PFSK-1 (cell line): ENCODE results near the gene ANGEL2.

Experiments
- POLR2AphosphoS5 ChIP-seq: IDR thresholded peaks from 2 replicates; pipeline ENCODE4 v1.6.1; 2012; ENCODE audit warnings: low read depth, mild to moderate bottlenecking, control low read depth, low read length, moderate library complexity
- TAF1 ChIP-seq: IDR thresholded peaks from 2 replicates; pipeline ENCODE4 v1.6.1; 2012; ENCODE audit warnings: low read length, control low read depth, borderline replicate concordance; ENCODE audit not compliant: insufficient read depth
- TF ChIP-seq, protein P1 (sequence below), 2 experiments: IDR thresholded peaks; 2 replicates each; pipeline versions ENCODE4 v1.6.1 to v1.8.0; 2011 to 2012; ENCODE audit warnings: low read depth in 2 of 2, low read length in 2 of 2, control low read depth in 1 of 2, inconsistent platforms in 1 of 2, mild to moderate bottlenecking in 1 of 2, moderate library complexity in 1 of 2; ENCODE audit not compliant: insufficient read depth in 1 of 2

DNA sequence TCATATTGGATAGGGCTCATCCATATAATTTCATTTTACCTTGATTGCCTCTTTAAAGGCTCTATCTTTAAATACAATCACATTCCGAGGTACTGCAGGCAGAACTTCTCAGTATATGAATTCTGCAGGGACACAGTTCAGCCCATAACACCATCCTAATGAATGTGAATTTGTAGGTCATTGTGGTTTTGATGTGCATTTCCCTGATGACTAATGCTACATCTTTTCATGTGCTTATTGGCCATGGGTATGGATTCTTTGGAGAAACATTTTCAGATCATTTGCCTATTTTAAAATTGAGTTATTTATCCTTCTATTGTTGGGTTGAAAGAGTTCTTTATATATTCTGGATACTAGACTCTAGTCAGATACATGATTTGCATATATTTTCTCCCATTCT, 25.8 kb upstream of the ANGEL2 start:
- TF ChIP-seq, protein P1, sequence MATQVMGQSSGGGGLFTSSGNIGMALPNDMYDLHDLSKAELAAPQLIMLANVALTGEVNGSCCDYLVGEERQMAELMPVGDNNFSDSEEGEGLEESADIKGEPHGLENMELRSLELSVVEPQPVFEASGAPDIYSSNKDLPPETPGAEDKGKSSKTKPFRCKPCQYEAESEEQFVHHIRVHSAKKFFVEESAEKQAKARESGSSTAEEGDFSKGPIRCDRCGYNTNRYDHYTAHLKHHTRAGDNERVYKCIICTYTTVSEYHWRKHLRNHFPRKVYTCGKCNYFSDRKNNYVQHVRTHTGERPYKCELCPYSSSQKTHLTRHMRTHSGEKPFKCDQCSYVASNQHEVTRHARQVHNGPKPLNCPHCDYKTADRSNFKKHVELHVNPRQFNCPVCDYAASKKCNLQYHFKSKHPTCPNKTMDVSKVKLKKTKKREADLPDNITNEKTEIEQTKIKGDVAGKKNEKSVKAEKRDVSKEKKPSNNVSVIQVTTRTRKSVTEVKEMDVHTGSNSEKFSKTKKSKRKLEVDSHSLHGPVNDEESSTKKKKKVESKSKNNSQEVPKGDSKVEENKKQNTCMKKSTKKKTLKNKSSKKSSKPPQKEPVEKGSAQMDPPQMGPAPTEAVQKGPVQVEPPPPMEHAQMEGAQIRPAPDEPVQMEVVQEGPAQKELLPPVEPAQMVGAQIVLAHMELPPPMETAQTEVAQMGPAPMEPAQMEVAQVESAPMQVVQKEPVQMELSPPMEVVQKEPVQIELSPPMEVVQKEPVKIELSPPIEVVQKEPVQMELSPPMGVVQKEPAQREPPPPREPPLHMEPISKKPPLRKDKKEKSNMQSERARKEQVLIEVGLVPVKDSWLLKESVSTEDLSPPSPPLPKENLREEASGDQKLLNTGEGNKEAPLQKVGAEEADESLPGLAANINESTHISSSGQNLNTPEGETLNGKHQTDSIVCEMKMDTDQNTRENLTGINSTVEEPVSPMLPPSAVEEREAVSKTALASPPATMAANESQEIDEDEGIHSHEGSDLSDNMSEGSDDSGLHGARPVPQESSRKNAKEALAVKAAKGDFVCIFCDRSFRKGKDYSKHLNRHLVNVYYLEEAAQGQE (IDR thresholded peaks at IDR 0.05; ENCODE audit: insufficient read depth in 1 of 2, low read depth in 2 of 2, low read length in 2 of 2) = no peak
- no peak for TF ChIP-seq TAF1
- TF ChIP-seq POLR2AphosphoS5 = no peak
